HG03342 (cell line): ENCODE results near the gene KLHDC1.
"Not testable (repeated sequence)": the region's sequence is repeated elsewhere in the genome, so short reads cannot be mapped to it uniquely, and the experiment has no call there.

Source experiments
- ATAC-seq: cut with Tn5 transposase; IDR thresholded peaks from one replicate; pipeline ENCODE4 v1.9.1; 2021; ENCODE audit warnings: mild to moderate bottlenecking, moderate library complexity; ENCODE audit not compliant: unreplicated experiment

The KLHDC1 gene

GRCh38 chr14:49781040-49781439 is 88.1 kb downstream of the KLHDC1 start:
- ATAC-seq: not testable (repeated sequence)

- no peak for ATAC-seq
Measured at GRCh38 chr14:49783394-49784014, 90.6 kb downstream of the KLHDC1 start.

- no peak for ATAC-seq
Measured at GRCh38 chr14:49786315-49786714, 93.4 kb downstream of the KLHDC1 start.

- no peak for ATAC-seq
Measured at GRCh38 chr14:49792618-49793017, 99.7 kb downstream of the KLHDC1 start.

- no peak for ATAC-seq
Measured at GRCh38 chr14:49796025-49796424, 103.1 kb downstream of the KLHDC1 start.
